ENCODE results near the gene TNS4. TPM values are rescaled to one million over a fixed set of nuclear protein-coding genes. Genes with fewer than 3 reads are reported as not detected.

The TNS4 gene
- total RNA-seq, 1 donor from 2014 or later = not detected

- no peak for DNase-seq (ENCODE audit: low spot score, unreplicated experiment)
- no peak for TF ChIP-seq CTCF (IDR thresholded peaks at IDR 0.05; ENCODE audit: unreplicated experiment)
- Mint-ChIP-seq H3K27ac (no peak overlapping the region), H3K9me3 (ENCODE audit: low read depth) (no peaks in the 10 kb centered on the region), H3K27me3 (peaks cover 5% of the 10 kb centered on the region), H3K36me3 (ENCODE audit: insufficient read depth) (no peaks in the 10 kb centered on the region), H3K4me1 (ENCODE audit: low read depth) (no peaks in the 10 kb centered on the region), H3K4me3 (ENCODE audit: low read depth) (no peak overlapping the region)
Measured at GRCh38 chr17:40541060-40541872, 39.8 kb upstream of the TNS4 start.

DNA sequence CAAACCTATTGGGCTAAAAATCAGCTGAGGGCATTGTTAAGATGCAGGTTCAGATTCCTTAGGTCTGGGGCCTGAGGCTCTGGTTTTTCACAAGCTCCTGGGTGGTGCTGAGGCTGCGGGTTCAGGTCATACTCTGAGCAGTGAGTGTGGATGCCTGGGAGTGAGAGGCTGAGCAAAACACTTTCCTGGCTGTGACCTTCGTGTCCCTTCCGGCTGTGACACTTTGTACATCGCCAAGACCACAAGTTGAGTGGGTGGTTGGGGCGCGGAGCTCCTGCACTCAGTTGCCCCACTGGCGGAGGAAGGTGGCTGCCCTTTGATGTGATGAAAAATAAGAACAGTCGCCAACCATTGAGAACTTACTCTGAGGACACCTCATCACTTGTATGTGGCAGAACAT, 39.0 kb upstream of the TNS4 start:
- Mint-ChIP-seq H3K27me3 (peaks cover 10% of the 10 kb centered on the region), H3K4me3 (ENCODE audit: low read depth) (no peak overlapping the region), H3K4me1 (ENCODE audit: low read depth) (no peaks in the 10 kb centered on the region), H3K27ac (no peak overlapping the region), H3K36me3 (ENCODE audit: insufficient read depth) (no peaks in the 10 kb centered on the region), H3K9me3 (ENCODE audit: low read depth) (no peaks in the 10 kb centered on the region)
- no peak for TF ChIP-seq CTCF (IDR thresholded peaks at IDR 0.05; ENCODE audit: unreplicated experiment)
- no peak for DNase-seq (ENCODE audit: low spot score, unreplicated experiment)

DNA sequence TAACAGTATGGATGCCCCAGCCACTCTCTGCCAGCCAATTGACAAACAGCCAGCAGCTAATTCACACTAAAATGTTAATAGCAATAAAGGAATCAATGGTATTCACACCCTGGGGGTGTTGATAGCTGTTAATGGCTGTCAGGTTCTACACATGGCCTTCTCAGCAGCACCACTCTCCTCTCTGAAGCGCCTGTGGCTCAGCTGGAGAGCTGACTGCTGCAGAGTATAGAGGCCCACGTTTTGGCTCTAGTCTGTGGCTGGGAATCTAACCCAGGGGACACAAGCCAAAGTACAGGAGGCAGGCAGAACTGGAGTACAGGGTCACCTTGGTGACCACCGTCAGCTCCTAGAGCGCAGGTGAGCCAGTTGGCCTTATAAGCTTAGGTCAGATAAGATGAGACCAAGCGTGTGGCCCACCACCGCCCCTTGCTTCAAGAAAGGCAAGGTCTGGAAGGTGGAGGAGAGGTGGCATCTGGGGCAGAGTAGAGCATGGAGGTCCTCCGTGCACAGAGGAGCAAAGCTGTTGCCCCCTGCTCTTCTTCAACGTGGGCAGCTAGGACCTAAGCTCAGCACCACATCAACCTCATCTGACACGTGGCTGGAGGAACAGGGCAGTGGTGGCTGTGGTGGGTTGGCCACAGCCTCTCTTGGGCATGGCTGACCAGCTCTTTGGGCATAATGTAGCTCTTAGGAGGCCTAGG, 38.4 kb upstream of the TNS4 start:
- H3K4me3 Mint-ChIP-seq (ENCODE audit: low read depth) = no peak overlapping the region
- H3K36me3 Mint-ChIP-seq (ENCODE audit: insufficient read depth) = no peaks in the 10 kb centered on the region
- TF ChIP-seq CTCF (IDR thresholded peaks at IDR 0.05; ENCODE audit: unreplicated experiment) = no peak
- H3K9me3 Mint-ChIP-seq (ENCODE audit: low read depth) = no peaks in the 10 kb centered on the region
- peaks cover 10% of the 10 kb centered on the region for H3K27me3 Mint-ChIP-seq
- no peak overlapping the region for H3K27ac Mint-ChIP-seq
- DNase-seq (ENCODE audit: low spot score, unreplicated experiment) = no peak
- no peaks in the 10 kb centered on the region for H3K4me1 Mint-ChIP-seq (ENCODE audit: low read depth)

- Mint-ChIP-seq H3K9me3 (ENCODE audit: low read depth) (no peaks in the 10 kb centered on the region), H3K36me3 (ENCODE audit: insufficient read depth) (no peaks in the 10 kb centered on the region), H3K4me1 (ENCODE audit: low read depth) (no peaks in the 10 kb centered on the region), H3K4me3 (ENCODE audit: low read depth) (no peak overlapping the region), H3K27me3 (peaks cover 10% of the 10 kb centered on the region), H3K27ac (no peak overlapping the region)
- TF ChIP-seq CTCF (IDR thresholded peaks at IDR 0.05; ENCODE audit: unreplicated experiment) = no peak
- no peak for DNase-seq (ENCODE audit: low spot score, unreplicated experiment)
Measured at GRCh38 chr17:40538936-40539705, 37.7 kb upstream of the TNS4 start.

All from progenitor cell of endocrine pancreas (in vitro differentiated cells).